HG03045 (cell line): ENCODE data around the gene MOGAT3.
A peak's percentile ranks its signal among the peaks of the same experiment; 100 is the strongest.

ENCODE experiments used
- ATAC-seq: cut with Tn5 transposase; IDR thresholded peaks from one replicate; pipeline ENCODE4 v1.9.1; 2021; ENCODE audit warnings: mild to moderate bottlenecking, moderate library complexity; ENCODE audit not compliant: unreplicated experiment

The MOGAT3 gene

DNA sequence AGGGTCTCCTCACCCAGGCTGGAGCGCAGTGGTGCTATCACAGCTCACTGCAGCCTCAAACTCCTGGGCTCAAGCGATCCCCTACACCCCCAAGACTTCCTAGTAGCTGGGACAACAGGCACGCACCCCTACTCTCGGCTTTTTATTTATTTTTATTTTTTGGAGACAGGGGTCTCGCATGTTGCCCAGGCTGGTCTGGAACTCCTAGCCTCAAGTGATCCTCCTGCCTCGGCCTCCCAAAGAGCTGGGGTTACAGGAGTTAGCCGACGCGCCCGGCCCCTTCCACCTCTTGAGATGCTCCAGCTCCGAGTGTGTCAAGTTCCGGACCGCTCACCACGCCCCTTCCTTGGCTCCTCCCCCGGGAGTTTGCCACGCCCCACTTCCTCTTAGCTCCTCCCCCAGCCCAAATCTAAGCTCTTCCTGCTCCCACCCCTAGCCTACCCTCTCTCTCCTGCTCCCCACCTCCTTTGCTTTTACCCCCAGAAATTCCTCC is 27.0 kb downstream of the MOGAT3 start:
- ATAC-seq, result no peak

DNA sequence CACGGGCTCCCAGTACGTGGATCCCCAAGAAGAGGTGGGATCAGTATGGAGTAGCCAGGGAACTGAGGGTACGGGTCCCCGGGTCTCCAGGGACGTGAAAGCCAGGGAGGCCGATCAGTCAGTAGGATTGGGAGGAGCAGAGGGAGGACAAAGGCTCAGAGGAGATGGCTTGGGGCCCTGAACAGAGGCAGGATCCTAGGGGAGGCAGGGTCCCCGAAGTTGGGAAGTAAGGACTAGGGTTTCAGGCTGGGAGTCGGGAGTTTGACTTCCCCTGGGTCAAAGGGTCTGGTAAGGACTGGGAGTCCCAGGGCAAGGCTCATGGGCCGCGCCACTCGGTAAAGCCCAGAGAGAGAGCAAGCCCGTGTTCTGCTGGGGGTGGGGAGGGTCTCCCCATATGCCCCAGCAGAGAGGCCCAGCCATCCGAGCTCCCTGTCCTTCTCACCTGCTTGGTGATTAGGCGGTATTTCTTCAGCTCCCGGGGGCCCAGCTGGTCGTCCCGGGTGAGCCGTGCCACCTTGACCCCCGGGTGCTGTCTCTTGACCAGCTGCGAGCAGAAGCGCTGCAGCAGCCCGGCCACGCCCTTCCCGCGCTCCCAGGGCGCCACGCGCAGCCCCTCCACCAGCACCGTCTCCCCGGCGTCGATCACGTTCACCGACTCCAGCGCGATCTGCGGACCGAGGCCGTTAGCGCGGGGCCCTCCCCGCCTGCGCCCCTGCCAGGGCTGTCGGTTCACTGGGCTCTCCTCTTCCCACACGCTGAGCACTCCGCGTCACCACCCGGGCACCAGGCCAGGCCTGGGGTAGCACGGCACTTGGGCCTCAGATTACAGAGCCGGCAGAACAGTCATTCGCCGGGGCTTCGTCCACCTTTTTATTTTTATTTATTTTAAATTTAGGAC is 27.7 kb downstream of the MOGAT3 start:
- ATAC-seq, result no peak

DNA sequence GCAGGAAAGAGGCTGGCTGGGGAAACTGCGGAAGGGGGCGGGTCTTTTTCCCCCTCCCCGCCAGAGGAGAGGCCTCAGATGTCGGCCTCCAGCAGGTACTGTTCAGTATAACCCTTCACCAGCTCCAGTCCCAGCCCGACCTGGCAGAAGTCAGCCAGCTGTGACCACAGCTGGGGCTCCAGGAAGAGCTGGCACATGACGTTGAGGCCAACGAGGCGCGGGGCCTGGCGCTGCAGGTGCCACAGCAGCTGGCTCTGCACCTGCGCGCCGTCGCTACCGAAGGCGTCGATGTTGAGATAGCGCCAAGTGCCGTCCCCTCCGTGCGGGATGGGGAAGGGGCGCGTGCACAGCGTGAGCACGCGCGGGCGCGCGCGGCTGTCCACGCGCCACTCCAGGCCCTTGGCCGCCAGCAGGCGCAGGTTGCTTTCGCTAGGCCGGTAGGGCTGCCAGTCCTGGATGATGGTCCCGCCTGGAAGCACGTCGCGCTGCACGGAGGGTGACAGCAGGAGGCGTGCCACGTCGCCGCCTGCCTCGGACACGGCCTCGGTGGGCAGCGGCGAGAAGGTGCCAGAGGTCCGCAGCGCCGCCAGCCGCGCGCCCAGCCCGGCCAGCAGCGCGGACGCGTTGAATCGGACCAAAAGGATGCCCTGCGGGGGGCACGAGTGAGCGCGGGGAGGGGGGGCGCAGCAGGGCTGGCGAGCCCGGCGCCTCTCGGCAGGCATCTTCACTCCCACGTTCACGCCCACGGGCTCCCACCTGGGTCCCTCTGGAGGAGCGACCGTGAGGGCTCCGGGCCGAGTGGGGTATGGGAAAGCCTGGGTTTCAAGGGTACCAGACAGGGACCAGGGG is 28.6 kb downstream of the MOGAT3 start:
- ATAC-seq, result no peak

DNA sequence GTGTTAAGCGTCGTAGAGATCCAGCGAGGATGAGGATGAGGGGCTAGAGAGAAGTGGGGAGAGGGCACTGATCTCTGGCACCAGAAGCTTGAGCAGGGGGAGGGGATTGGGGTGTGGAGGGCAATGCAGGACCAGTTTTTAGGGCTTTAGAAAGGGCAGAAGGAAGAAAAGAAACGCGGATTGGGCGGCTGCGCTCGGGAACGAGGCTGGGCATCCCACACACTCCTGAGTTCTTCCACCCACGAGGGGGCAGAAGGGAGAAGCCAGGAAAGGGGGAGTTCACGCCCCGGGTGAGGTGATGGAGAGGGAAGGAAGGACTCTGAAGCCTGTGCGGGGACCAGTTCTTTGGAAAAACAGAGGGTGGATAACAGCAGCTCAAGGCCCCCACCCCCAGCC is 29.4 kb downstream of the MOGAT3 start:
- no peak for ATAC-seq

DNA sequence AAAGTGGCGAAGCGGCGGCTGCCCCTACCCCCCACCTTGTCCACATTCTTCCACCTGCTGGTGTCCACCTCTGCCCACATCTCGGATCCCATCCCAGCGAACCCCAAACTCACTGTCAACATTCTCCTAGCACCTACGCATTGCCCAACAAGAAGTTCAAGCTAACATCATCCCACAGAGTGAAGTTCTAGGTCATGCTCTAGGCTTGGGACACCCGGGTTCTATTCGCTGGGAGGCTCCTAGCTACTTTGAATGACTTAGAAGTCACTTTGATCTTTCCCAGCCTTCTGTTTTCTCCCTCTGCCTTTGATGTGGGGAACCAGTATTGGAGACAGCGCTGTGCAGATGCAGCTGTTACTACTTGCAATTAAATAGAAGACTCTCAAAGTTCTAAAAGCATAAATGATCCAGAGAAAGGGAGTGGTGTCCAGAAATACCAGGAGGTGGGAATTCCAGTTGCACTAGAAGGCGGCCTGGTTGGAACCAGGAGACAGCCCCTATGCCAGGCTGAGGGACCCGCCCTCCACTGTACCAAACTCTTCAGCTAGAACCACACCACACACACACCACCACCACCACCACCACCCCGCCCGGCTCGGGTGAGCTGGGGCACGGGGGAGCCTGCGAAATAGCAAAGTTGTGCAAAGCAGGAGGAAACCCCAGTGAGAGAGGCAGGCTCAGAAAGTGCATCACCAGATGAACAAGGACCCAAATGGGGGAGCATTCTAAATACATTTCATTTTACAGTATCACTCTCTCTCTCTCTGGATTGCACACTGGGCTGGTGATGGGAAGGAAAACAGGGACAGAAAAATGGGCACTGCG is 30.0 kb downstream of the MOGAT3 start:
- no peak for ATAC-seq

DNA sequence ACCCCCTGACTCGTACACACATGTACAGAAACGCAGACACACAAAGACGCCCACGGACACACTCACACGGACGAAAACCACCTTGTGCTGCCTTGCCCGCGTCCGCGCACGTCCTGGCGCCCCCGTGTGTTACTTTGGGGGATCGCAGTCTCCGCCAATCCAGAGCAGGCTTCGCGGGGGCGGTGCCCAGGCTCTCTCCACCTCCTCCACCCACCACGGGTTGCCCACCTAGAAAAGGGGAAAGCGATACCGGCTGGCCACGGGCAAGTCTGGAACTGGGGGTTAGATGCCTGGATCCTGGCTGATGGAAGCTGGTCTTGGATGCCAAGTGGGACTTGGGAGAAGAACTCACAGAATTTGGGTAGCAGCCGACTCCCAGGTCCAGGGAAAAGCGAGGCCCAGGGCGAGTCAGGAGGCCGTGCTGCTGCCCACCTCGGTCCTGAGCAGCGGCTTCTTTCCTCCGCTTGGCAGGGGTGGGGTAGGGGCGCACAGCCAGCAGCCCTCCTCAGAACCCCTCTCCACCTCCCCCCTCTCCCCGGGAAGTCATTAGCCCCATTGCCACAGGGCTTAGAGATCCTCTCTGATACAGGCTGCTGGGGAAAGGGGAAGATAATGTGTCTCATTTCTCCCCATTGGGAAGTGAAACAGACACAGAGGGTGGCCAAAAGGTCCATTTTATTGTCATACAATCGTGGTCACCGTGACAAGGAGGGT is 30.8 kb downstream of the MOGAT3 start:
- no peak for ATAC-seq

DNA sequence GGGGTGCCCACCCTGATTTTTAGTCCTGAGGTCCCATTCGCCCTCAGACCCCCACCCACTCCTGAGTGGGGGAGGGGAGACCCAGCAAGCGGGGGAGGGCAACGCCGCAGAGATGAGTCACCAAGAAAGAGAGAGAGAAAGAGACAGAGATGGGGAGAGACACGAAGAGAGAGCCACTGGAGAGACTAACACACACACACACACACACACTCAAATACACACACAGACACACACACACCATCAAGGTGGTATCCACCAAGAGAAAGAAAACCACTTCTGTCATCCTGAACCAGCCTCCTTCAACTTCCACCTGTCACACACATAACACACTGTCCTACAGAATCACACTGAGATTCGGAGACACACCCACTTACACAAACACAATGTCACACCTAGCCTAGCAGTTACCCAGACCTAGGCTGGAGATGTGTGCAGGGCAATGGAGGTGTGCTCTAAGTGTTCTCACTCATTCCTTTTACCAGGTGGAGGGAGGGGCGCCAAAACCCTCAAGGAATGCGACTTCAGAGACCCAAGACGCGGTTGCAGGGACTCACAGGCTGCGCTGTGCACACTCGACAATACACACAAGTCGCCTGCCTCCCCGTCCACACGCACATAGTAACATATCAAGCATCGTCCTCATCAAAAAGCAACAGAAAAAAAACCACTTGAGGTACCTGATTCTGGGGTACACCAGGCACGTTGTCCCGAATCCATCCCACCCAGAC is 31.6 kb downstream of the MOGAT3 start:
- ATAC-seq, result no peak

GRCh38 chr7:101168412-101169049 is 32.3 kb downstream of the MOGAT3 start:
- ATAC-seq, result no peak

DNA sequence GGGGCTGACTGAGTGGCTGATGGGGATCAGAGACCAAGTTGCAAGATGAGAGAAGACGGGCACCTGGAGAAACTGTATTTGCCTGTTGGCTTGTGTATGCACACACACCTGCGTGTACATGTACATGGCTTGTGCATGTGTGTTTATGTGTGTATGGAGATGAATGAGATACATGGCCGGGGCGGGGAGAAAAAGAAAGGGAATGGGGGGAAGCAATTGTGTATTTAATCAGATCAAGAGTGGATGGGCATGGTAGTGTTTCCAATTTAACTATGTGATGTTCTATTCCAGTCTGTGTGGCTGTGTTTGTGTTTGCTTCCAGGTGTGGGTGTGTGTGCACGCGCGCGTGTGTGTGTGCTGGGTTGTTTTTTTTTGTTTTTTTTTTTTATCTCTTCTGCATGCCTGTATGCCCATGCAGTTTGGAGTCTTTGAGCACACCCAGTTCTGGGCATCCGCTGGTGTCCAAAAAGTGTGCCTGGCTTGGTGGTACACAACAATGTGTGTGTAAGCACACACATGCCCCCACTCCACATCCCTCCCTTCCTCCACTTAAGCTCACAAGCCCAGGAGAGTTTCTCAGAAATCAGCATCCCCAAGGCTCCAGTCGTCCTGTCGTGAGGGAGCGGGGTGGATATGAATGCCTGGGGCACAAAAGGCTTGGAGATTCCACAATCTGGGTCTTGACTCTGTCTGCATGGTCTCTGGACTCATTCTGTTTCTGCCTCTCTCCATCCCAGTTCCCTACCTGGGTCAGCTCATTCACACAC is 33.0 kb downstream of the MOGAT3 start:
- ATAC-seq, result no peak

- no peak for ATAC-seq
These were observed 33.8 kb downstream of the MOGAT3 start for GRCh38 chr7:101166909-101167644.

- no peak for ATAC-seq
These were observed 34.3 kb downstream of the MOGAT3 start for GRCh38 chr7:101166648-101166908.

DNA sequence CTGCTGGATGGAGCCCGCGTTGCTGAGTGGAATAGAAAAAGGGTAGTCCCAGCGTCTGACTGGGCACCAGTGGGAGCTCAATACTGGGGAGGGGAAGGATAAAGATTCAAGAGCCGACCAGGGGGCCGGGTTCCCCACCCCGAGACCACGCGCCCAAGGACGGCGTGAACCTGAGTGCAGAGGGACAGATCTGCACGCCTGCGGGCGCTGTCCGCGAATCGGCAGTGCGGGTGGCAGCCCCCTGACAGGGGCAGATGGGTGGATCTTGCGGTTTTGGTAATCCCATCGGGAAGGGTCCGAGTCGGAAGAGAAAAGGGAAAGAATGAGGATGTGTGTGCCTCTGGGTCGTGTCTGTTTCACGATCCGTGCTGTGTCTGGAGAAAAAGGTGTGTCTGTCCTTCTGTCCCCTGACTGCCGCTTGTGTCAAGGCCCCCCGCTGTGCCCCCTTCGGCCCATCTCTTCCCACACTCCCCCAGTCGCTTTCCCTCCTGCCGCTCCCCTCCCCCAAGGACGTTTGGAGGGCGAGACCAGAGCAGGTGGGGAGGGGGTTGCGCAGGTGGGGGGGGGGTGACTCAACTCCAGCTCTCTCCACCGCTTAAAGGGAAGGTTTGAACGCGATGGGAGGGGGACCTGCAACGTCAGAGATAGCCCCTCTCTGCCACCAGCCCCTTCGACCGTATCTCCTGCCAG is 34.7 kb downstream of the MOGAT3 start:
- ATAC-seq, result no peak

GRCh38 chr7:101165075-101165957 is 35.5 kb downstream of the MOGAT3 start, which contains the start of gene VGF:
Gene VGF (minus strand): TSS chr7:101165569. CDS start chr7:101164843, 726 bp downstream.
- peak; percentile 78 for ATAC-seq

DNA sequence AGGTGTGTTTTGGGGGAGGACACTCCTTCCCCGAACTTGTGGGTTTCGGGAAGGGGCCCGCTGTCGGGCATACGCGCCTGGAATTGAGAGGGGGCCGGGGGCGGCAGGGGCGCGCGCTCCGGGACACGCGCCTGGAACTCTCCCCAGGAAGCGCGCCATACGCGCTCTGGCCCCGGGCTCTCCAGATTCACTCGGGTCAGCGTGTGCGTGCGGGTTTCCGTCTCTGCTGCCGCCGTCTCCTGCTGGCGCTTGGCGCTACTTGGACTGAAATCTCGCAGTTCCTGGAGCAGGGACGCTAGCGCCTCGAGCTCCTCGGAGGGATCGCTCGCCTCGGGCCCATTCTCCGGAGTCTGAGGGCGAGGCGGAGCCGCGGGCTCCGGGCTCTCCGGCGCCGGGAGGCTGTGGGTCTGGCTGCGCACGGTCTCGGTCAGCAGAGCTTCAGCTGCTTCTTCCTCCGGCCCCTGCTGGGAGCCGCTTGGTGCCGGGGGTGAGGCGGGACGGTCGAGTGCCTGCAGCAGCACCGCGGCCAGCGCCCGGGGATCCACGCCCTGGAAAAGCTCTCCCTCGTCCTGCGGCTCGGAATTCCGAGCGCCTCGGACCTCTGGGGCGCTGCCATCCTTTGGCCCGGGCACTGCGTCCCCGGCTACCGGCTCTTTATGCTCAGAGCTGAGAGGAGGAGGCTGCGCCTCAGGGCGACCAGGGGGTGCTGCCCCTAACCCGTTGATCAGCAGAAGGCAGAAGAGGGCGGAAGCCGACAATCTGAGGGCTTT is 36.6 kb downstream of the MOGAT3 start:
- ATAC-seq, result no peak

DNA sequence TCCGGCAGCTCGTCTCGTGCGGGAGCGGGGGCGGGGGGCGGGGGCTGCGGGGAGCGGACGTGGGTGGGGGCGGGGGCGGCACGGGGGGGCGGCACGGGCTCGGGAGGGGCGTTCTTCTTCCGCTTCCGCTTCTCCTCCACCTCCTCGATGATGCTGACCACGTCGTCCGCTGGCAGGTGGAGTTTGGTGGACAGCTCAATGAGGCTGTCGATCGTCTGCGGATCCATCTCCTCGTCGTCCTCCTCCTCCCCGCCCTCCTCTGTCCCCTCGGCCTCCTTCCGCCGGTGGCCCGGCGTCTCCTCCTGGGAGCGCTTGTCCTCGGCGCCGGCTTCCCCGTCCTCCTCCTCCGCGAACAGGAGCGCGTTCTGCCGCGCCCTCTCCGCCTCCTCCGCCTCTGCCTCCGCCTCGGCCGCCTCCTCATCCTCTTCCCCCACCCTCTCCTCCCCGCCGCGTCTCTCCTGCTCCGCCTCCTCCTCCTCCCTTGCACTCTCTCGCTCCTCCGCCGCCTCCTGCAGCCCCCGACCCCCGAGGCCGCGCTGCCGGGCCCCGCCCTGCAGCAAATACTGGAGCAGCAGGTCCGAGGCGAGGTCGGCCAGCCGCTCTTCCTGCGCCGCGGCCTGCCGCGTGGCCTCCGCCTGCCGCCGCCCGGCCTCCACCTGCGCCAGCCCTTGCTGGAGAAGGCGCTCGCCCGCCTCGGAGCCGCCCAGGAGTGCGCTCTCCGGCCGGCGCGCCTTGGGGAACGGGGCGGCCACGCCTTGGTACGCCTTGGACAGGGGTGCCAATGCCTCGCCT is 37.4 kb downstream of the MOGAT3 start:
- no peak for ATAC-seq
